ENCODE data around the gene ZNF618. TPM values are rescaled to one million over a fixed set of nuclear protein-coding genes. Genes with fewer than 3 reads are reported as not detected.
A peak's percentile ranks its signal among the peaks of the same experiment; 100 is the strongest.

ZNF618 gene
- total RNA-seq, 1 donor, result 13.6 TPM

DNA sequence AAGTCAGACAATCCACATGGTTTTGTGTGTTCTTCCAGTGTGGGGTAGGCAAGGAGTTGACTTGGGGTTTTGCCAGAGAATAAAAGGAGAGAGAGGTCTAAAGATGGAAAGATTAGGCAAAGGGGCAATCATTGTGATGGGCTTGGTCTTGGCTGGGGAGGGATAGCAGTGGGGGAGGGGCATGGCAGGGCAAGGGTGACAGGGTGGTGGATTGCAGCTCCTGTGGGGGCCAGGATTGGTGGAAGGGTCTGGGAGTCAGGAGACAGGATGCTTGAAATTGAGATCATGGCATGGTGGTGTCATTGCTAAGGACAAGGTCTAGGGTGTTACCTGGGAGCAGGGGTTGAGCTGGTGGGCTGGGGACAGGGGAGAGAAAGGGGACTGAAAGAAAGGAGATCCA, 57.6 kb downstream of the ZNF618 start:
- H3K4me3 ChIP-seq (ENCODE audit: low read depth, low read length), result no peak overlapping the region
- no peak for TF ChIP-seq CTCF (IDR thresholded peaks at IDR 0.05; ENCODE audit: insufficient read depth, low read length)
- no peak for DNase-seq (ENCODE audit: low read depth)

DNA sequence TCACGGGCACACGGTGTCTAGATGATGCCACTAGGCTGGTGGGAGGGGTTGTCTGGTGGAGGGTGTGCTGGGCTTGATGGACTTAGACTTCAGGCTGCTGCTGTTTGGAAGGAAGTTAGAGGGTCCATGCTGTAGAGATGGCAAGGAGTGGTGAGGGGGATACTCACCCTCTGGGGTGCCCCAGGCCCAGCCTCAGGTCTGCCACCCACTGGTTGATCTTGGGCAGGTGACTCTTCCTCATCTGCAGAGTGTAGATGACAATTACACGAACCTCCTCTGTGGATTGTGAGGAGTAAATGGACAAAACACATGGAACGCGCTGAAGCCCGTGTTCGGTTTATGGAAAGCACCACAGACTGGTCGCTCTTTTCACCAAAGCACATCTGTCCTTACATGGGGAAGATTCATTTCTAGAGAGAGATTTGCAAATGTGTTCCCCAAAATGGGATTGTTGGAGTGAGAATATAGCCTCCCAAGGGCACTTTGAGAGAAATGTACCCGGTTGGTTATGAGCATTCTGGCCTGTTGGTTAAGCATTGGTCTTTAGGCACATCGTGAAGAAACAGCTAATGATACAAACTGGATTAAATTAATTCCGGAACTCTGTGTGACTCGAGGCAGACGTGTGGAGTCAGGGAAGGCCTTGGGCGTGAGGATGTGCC, 58.2 kb downstream of the ZNF618 start:
- TF ChIP-seq CTCF (IDR thresholded peaks at IDR 0.05; ENCODE audit: insufficient read depth, low read length), result no peak
- no peak for DNase-seq (ENCODE audit: low read depth)
- H3K4me3 ChIP-seq (ENCODE audit: low read depth, low read length), result no peak overlapping the region

GRCh38 chr9:113934829-113935676, 58.9 kb downstream of the ZNF618 start:
- no peak for TF ChIP-seq CTCF (IDR thresholded peaks at IDR 0.05; ENCODE audit: insufficient read depth, low read length)
- no peak for DNase-seq (ENCODE audit: low read depth)

GRCh38 chr9:113935677-113936380, 59.7 kb downstream of the ZNF618 start:
- H3K4me3 ChIP-seq (ENCODE audit: low read depth, low read length), result no peak overlapping the region
- no peak for TF ChIP-seq CTCF (IDR thresholded peaks at IDR 0.05; ENCODE audit: insufficient read depth, low read length)
- DNase-seq (ENCODE audit: low read depth), result no peak

More at GRCh38 chr9:113934829-113935676, 58.9 kb downstream of the ZNF618 start:
- no peak overlapping the region for H3K4me3 ChIP-seq (ENCODE audit: low read depth, low read length)

- no peak for TF ChIP-seq CTCF (IDR thresholded peaks at IDR 0.05; ENCODE audit: insufficient read depth, low read length)
- H3K4me3 ChIP-seq (ENCODE audit: low read depth, low read length), result no peak overlapping the region
- no peak for DNase-seq (ENCODE audit: low read depth)
These were observed 64.0 kb downstream of the ZNF618 start for GRCh38 chr9:113940077-113940476.

DNA sequence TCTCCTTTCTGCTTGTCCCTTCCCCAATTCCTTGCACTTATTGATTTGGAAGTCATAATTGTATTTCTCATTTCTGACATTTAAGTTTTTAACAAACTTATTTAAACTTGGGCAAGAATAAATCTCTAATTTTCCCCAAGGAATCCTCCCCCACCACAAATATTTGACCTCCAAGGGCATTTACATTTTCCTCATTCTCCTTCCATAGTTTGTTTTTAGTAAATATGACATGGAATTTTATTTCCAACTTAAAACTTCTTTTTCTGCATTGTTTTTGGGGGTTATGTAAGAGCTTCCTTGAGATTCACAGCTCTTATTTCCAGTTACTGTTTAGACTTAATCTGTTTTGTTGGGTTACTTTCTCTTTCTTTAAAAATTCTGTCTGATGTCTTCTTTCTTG, 64.9 kb downstream of the ZNF618 start:
- peak; percentile 45 for DNase-seq (ENCODE audit: low read depth)
- H3K4me3 ChIP-seq (ENCODE audit: low read depth, low read length), result no peak overlapping the region
- no peak for TF ChIP-seq CTCF (IDR thresholded peaks at IDR 0.05; ENCODE audit: insufficient read depth, low read length)

Measured in fibroblast of the aortic adventitia (primary cell).